HEK293 (cell line): Measurements from ENCODE around the gene TRIM46.

Experiments
- GFI1B ChIP-seq: fragments of 450-650 bp; formaldehyde crosslinking; IDR thresholded peaks from 2 replicates; pipeline ENCODE4 v1.5.1; 2016; ENCODE audit warnings: missing biosample characterization, missing genetic modification characterization
- GLI2 ChIP-seq: fragments of 450-650 bp; formaldehyde crosslinking; IDR thresholded peaks from 2 replicates; pipeline ENCODE4; 2017; ENCODE audit warnings: missing biosample characterization, missing genetic modification characterization, low read depth, borderline replicate concordance
- GLI4 ChIP-seq: fragments of 450-650 bp; formaldehyde crosslinking; IDR thresholded peaks from 2 replicates; pipeline ENCODE4 v1.5.1; 2016; ENCODE audit warnings: missing biosample characterization, missing genetic modification characterization
- HOXD13 ChIP-seq: sonication (generic); formaldehyde crosslinking; IDR thresholded peaks from 2 replicates; pipeline ENCODE4 v1.8.0; 2022; ENCODE audit warnings: missing genetic modification reagents, borderline replicate concordance
- KLF8 ChIP-seq: fragments of 450-650 bp; formaldehyde crosslinking; IDR thresholded peaks from 2 replicates; pipeline ENCODE4 v1.5.1; 2016; ENCODE audit warnings: missing biosample characterization, missing genetic modification characterization
- OSR2 ChIP-seq: fragments of 450-650 bp; formaldehyde crosslinking; IDR thresholded peaks from 2 replicates; pipeline ENCODE4 v1.5.1; 2016; ENCODE audit warnings: missing biosample characterization, missing genetic modification characterization
- PRDM1 ChIP-seq: fragments of 450-650 bp; formaldehyde crosslinking; IDR thresholded peaks from 2 replicates; pipeline ENCODE4; 2016; ENCODE audit warnings: missing biosample characterization, missing genetic modification characterization
- YY2 ChIP-seq: fragments of 450-650 bp; formaldehyde crosslinking; IDR thresholded peaks from 2 replicates; pipeline ENCODE4 v1.5.1; 2016; ENCODE audit warnings: missing biosample characterization, missing genetic modification characterization
- ZFP41 ChIP-seq: fragments of 450-650 bp; formaldehyde crosslinking; IDR thresholded peaks from 2 replicates; pipeline ENCODE4 v1.5.1; 2016; ENCODE audit warnings: missing biosample characterization, missing genetic modification characterization, borderline replicate concordance
- ZNF132 ChIP-seq: fragments of 450-650 bp; formaldehyde crosslinking; IDR thresholded peaks from 2 replicates; pipeline ENCODE4 v1.5.1; 2017; ENCODE audit warnings: missing biosample characterization, missing genetic modification characterization, borderline replicate concordance
- ZNF138 ChIP-seq: fragments of 450-650 bp; formaldehyde crosslinking; IDR thresholded peaks from 2 replicates; pipeline ENCODE4 v1.5.1; 2016; ENCODE audit warnings: missing biosample characterization, missing genetic modification characterization, borderline replicate concordance
- ZNF221 ChIP-seq: fragments of 450-650 bp; formaldehyde crosslinking; IDR thresholded peaks from 2 replicates; pipeline ENCODE4 v1.5.1; 2017; ENCODE audit warnings: missing biosample characterization, missing genetic modification characterization, borderline replicate concordance
- ZNF23 ChIP-seq: fragments of 450-650 bp; formaldehyde crosslinking; IDR thresholded peaks from 2 replicates; pipeline ENCODE4 v1.5.1; 2016; ENCODE audit warnings: missing biosample characterization, missing genetic modification characterization, borderline replicate concordance
- ZNF248 ChIP-seq: fragments of 450-650 bp; formaldehyde crosslinking; IDR thresholded peaks from 2 replicates; pipeline ENCODE4 v1.5.1; 2017; ENCODE audit warnings: missing biosample characterization, missing genetic modification characterization
- ZNF292 ChIP-seq: fragments of 450-650 bp; formaldehyde crosslinking; IDR thresholded peaks from 2 replicates; pipeline ENCODE4 v1.5.1; 2016; ENCODE audit warnings: low read depth, missing biosample characterization, missing genetic modification characterization, borderline replicate concordance
- ZNF449 ChIP-seq: fragments of 450-650 bp; formaldehyde crosslinking; IDR thresholded peaks from 2 replicates; pipeline ENCODE4 v1.5.1; 2017; ENCODE audit warnings: missing biosample characterization, mild to moderate bottlenecking, missing genetic modification characterization, moderate library complexity
- ZNF473 ChIP-seq: fragments of 450-650 bp; formaldehyde crosslinking; IDR thresholded peaks from 2 replicates; pipeline ENCODE4 v1.5.1; 2017; ENCODE audit warnings: missing biosample characterization, missing genetic modification characterization
- ZNF48 ChIP-seq: fragments of 450-650 bp; formaldehyde crosslinking; IDR thresholded peaks from 2 replicates; pipeline ENCODE4 v1.5.1; 2016; ENCODE audit warnings: missing biosample characterization, missing genetic modification characterization
- ZNF521 ChIP-seq: fragments of 450-650 bp; formaldehyde crosslinking; IDR thresholded peaks from 2 replicates; pipeline ENCODE4 v1.5.1; 2017; ENCODE audit warnings: missing biosample characterization, mild to moderate bottlenecking, missing genetic modification characterization
- ZNF544 ChIP-seq: fragments of 450-650 bp; formaldehyde crosslinking; IDR thresholded peaks from 2 replicates; pipeline ENCODE4 v1.5.0; 2017; ENCODE audit warnings: missing biosample characterization, missing genetic modification characterization
- ZNF549 ChIP-seq: fragments of 450-650 bp; IDR thresholded peaks from 2 replicates; pipeline ENCODE4 v1.5.1; 2018; ENCODE audit warnings: missing biosample characterization, missing genetic modification characterization, mild to moderate bottlenecking, inconsistent platforms, moderate library complexity
- ZNF555 ChIP-seq: fragments of 450-650 bp; formaldehyde crosslinking; conservative IDR thresholded peaks from 2 replicates; pipeline ENCODE4 v1.5.1; 2017; ENCODE audit warnings: missing biosample characterization, mild to moderate bottlenecking, missing genetic modification characterization, inconsistent platforms
- ZNF561 ChIP-seq: fragments of 450-650 bp; IDR thresholded peaks from 2 replicates; pipeline ENCODE4 v1.5.1; 2018; ENCODE audit warnings: missing biosample characterization, missing genetic modification characterization, borderline replicate concordance
- ZNF585B ChIP-seq: fragments of 450-650 bp; formaldehyde crosslinking; IDR thresholded peaks from 2 replicates; pipeline ENCODE4 v1.5.1; 2016; ENCODE audit warnings: missing biosample characterization, missing genetic modification characterization
- ZNF610 ChIP-seq: fragments of 450-650 bp; formaldehyde crosslinking; IDR thresholded peaks from 2 replicates; pipeline ENCODE4 v1.5.1; 2016; ENCODE audit warnings: missing biosample characterization, missing genetic modification characterization, borderline replicate concordance
- ZNF645 ChIP-seq: fragments of 450-650 bp; formaldehyde crosslinking; IDR thresholded peaks from 2 replicates; pipeline ENCODE4; 2016; ENCODE audit warnings: missing biosample characterization, missing genetic modification characterization
- ZNF777 ChIP-seq: fragments of 450-650 bp; formaldehyde crosslinking; IDR thresholded peaks from 2 replicates; pipeline ENCODE4 v1.5.1; 2017; ENCODE audit warnings: missing biosample characterization, missing genetic modification characterization, borderline replicate concordance
- ZNF785 ChIP-seq: fragments of 450-650 bp; formaldehyde crosslinking; IDR thresholded peaks from 2 replicates; pipeline ENCODE4 v1.5.1; 2016; ENCODE audit warnings: missing biosample characterization, missing genetic modification characterization
- ZNF837 ChIP-seq: fragments of 450-650 bp; formaldehyde crosslinking; IDR thresholded peaks from 2 replicates; pipeline ENCODE4 v1.5.1; 2016; ENCODE audit warnings: missing biosample characterization, missing genetic modification characterization
- ZSCAN16 ChIP-seq: fragments of 450-650 bp; formaldehyde crosslinking; IDR thresholded peaks from 2 replicates; pipeline ENCODE4 v1.5.1; 2016; ENCODE audit warnings: missing biosample characterization, missing genetic modification characterization
- ZSCAN18 ChIP-seq: fragments of 450-650 bp; formaldehyde crosslinking; IDR thresholded peaks from 2 replicates; pipeline ENCODE4 v1.5.1; 2016; ENCODE audit warnings: missing biosample characterization, missing genetic modification characterization
- ZSCAN23 ChIP-seq: fragments of 450-650 bp; formaldehyde crosslinking; IDR thresholded peaks from 2 replicates; pipeline ENCODE4 v1.5.1; 2016; ENCODE audit warnings: missing biosample characterization, missing genetic modification characterization
- ZSCAN5A ChIP-seq: fragments of 450-650 bp; formaldehyde crosslinking; IDR thresholded peaks from 2 replicates; pipeline ENCODE4 v1.5.1; 2016; ENCODE audit warnings: missing biosample characterization, missing genetic modification characterization
- TF ChIP-seq, protein P1 (sequence below): fragments of 450-650 bp; formaldehyde crosslinking; IDR thresholded peaks from 2 replicates; pipeline ENCODE4 v1.5.1; 2016; ENCODE audit warnings: missing biosample characterization, missing genetic modification characterization

The TRIM46 gene

GRCh38 chr1:155135415-155136028 lies 38.1 kb upstream of the TRIM46 start, which contains the start of gene SLC50A1 (continued):
- TF ChIP-seq OSR2 (no peak), ZNF132 (tag by site-specific recombination) (no peak), HOXD13 (CRISPR knock-in tag) (no peak), ZNF544 (tag by site-specific recombination) (no peak), ZSCAN18 (tag by site-specific recombination) (no peak), ZNF555 (tag by site-specific recombination) (no peak), ZNF549 (no peak), ZNF785 (tag by site-specific recombination) (no peak), ZNF221 (tag by site-specific recombination) (no peak), ZNF561 (peak; percentile 54; the same call in 1 of the 2 replicates), KLF8 (tag by site-specific recombination) (peak; percentile 52; the same call in 1 of the 2 replicates), ZNF521 (tag by site-specific recombination) (no peak), ZNF610 (tag by site-specific recombination) (no peak; the same call in 1 of the 2 replicates), ZNF473 (tag by site-specific recombination) (no peak), ZNF138 (no peak), ZNF837 (0 out of 2 replicates have a peak, but pooled peaks have one; percentile 43), ZNF645 (tag by site-specific recombination) (no peak), ZNF248 (tag by site-specific recombination) (no peak), GFI1B (tag by site-specific recombination) (no peak), GLI2 (tag by site-specific recombination) (no peak), ZSCAN5A (tag by site-specific recombination) (no peak), ZNF23 (tag by site-specific recombination) (no peak), ZNF449 (tag by site-specific recombination) (peak; percentile 83), ZSCAN23 (tag by site-specific recombination) (no peak), ZNF777 (no peak), ZNF292 (no peak), ZFP41 (tag by site-specific recombination) (no peak), ZNF48 (tag by site-specific recombination) (no peak), PRDM1 (tag by site-specific recombination) (no peak), ZNF585B (no peak), GLI4 (tag by site-specific recombination) (no peak), ZSCAN16 (tag by site-specific recombination) (no peak), YY2 (tag by site-specific recombination) (no peak)
- TF ChIP-seq, protein P1, sequence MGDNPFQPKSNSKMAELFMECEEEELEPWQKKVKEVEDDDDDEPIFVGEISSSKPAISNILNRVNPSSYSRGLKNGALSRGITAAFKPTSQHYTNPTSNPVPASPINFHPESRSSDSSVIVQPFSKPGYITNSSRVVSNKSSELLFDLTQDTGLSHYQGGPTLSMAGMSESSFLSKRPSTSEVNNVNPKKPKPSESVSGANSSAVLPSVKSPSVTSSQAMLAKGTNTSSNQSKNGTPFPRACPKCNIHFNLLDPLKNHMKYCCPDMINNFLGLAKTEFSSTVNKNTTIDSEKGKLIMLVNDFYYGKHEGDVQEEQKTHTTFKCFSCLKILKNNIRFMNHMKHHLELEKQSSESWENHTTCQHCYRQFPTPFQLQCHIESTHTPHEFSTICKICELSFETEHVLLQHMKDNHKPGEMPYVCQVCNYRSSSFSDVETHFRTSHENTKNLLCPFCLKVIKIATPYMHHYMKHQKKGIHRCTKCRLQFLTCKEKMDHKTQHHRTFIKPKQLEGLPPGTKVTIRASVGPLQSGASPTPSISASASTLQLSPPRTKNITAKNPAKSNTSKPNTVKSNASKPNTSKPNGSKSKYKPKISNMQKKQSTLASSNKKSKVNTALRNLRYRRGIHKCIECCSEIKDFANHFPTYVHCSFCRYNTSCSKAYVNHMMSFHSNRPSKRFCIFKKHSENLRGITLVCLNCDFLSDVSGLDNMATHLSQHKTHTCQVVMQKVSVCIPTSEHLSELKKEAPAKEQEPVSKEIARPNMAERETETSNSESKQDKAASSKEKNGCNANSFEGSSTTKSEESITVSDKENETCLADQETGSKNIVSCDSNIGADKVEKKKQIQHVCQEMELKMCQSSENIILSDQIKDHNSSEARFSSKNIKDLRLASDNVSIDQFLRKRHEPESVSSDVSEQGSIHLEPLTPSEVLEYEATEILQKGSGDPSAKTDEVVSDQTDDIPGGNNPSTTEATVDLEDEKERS (tag by site-specific recombination): no peak
